ENCODE results near the gene ANXA2R. TPM values are rescaled to one million over a fixed set of nuclear protein-coding genes. Genes with fewer than 3 reads are reported as not detected.
"Not testable (repeated sequence)": the region's sequence is repeated elsewhere in the genome, so short reads cannot be mapped to it uniquely, and the experiment has no call there.

Gene ANXA2R
- total RNA-seq, 4 donors from 2014 or later = 0.57 to 2.5 (median 1.6) TPM

GRCh38 chr5:43027054-43027785 lies 12.9 kb downstream of the ANXA2R start:
- H3K4me3 ChIP-seq = no peak overlapping the region
- no peaks in the 10 kb centered on the region for H3K4me1 ChIP-seq
- intact Hi-C loops (cut with DNase I) = no loop called here
- TF ChIP-seq POLR2A (IDR thresholded peaks at IDR 0.05) = no peak
- no peak for TF ChIP-seq CTCF (IDR thresholded peaks at IDR 0.05)
- H3K27me3 ChIP-seq = peaks cover 0 to 40% (median 0%) of the 10 kb centered on the region in 4 donors
- H3K9me3 ChIP-seq = no peaks in the 10 kb centered on the region
- 75 to 80% methylated on average over 6 to 7 of the region's 7 CpGs for WGBS, 2 donors
- H3K36me3 ChIP-seq = no peaks in the 10 kb centered on the region
- DNase-seq = no peak
- no peak overlapping the region for H3K27ac ChIP-seq

- H3K27ac ChIP-seq; intact Hi-C loops (cut with DNase I); DNase-seq; H3K9me3 ChIP-seq; H3K4me3 ChIP-seq; H3K4me1 ChIP-seq; H3K36me3 ChIP-seq: not testable (repeated sequence)
- WGBS, 2 donors = 69 to 78% methylated on average over 22 to 25 of the region's 25 CpGs
- peaks cover 0 to 56% (median 0%) of the 10 kb centered on the region in 4 donors for H3K27me3 ChIP-seq
These were observed 14.8 kb downstream of the ANXA2R start for GRCh38 chr5:43025184-43025950.

GRCh38 chr5:43024217-43024616 lies 15.9 kb downstream of the ANXA2R start:
- no peak for TF ChIP-seq CTCF (IDR thresholded peaks at IDR 0.05)
- TF ChIP-seq POLR2A (IDR thresholded peaks at IDR 0.05) = no peak
- no peaks in the 10 kb centered on the region for H3K36me3 ChIP-seq
- H3K4me1 ChIP-seq = peaks cover 0 to 17% (median 3%) of the 10 kb centered on the region in 3 donors
- H3K27ac ChIP-seq = no peak overlapping the region
- peaks cover 0 to 68% (median 0%) of the 10 kb centered on the region in 4 donors for H3K27me3 ChIP-seq
- H3K4me3 ChIP-seq = no peak overlapping the region
- no peak for DNase-seq
- 78 to 80% methylated on average over 6 of the region's 6 CpGs for WGBS, 2 donors
- no peaks in the 10 kb centered on the region for H3K9me3 ChIP-seq
- intact Hi-C loops (cut with DNase I) = no loop called here

GRCh38 chr5:43021151-43021550 lies 19.0 kb downstream of the ANXA2R start:
- Histone ChIP-seq H3K9me3 (no peaks in the 10 kb centered on the region), H3K27me3 (peaks cover 0 to 94% (median 3%) of the 10 kb centered on the region in 4 donors), H3K4me3 (no peak overlapping the region), H3K27ac (no peak overlapping the region), H3K4me1 (peaks cover 0 to 38% (median 13%) of the 10 kb centered on the region in 3 donors), H3K36me3 (no peaks in the 10 kb centered on the region)
- intact Hi-C loops (cut with DNase I) = no loop called here
- WGBS, 2 donors = 88 to 97% methylated on average over 2 of the region's 2 CpGs
- no peak for DNase-seq
- no peak for TF ChIP-seq CTCF (IDR thresholded peaks at IDR 0.05)

- no peaks in the 10 kb centered on the region for H3K36me3 ChIP-seq
- WGBS, 2 donors = 13 to 19% methylated on average over 8 to 11 of the region's 11 CpGs
- H3K27ac ChIP-seq = peak overlapping the region; percentile 80 to 94 (median 91)
- peak overlapping the region; percentile 45 to 66 (median 51) for H3K4me3 ChIP-seq
- intact Hi-C loops (cut with DNase I) = no loop called here
- TF ChIP-seq CTCF (IDR thresholded peaks at IDR 0.05) (no peak), POLR2A (IDR thresholded peaks at IDR 0.05) (no peak)
- no peaks in the 10 kb centered on the region for H3K9me3 ChIP-seq
- no peak for DNase-seq
- H3K4me1 ChIP-seq = peaks cover 0 to 38% (median 16%) of the 10 kb centered on the region in 3 donors
- peaks cover 0 to 95% (median 3%) of the 10 kb centered on the region in 4 donors for H3K27me3 ChIP-seq
These were observed 19.7 kb downstream of the ANXA2R start for GRCh38 chr5:43020399-43020746.
